ENCODE results near the gene GPR75.

DNA sequence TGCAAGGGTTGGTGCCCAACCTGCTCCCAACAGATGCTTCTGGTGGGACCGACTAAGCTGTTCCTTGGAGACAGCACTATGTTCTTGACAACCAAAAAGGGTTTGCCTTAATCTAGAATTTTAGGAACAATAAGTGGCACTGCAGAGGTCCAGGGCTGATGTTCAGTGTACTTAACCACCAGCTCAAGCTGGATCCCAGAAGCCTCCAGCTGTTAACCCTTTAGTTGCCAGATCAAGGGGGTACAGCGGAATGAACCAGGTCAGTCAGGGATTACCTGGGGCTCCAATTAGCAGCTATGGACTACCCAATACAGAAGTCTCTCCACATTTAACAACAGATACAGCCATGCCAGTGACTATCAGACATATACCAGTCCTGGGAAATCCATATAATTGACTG lies 3.5 kb downstream of the GPR75 start:
- TF ChIP-seq ZNF234 (CRISPR knock-in tag; conservative IDR thresholded peaks at IDR 0.05): no peak
- TF ChIP-seq, protein P1, sequence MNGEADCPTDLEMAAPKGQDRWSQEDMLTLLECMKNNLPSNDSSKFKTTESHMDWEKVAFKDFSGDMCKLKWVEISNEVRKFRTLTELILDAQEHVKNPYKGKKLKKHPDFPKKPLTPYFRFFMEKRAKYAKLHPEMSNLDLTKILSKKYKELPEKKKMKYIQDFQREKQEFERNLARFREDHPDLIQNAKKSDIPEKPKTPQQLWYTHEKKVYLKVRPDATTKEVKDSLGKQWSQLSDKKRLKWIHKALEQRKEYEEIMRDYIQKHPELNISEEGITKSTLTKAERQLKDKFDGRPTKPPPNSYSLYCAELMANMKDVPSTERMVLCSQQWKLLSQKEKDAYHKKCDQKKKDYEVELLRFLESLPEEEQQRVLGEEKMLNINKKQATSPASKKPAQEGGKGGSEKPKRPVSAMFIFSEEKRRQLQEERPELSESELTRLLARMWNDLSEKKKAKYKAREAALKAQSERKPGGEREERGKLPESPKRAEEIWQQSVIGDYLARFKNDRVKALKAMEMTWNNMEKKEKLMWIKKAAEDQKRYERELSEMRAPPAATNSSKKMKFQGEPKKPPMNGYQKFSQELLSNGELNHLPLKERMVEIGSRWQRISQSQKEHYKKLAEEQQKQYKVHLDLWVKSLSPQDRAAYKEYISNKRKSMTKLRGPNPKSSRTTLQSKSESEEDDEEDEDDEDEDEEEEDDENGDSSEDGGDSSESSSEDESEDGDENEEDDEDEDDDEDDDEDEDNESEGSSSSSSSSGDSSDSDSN (CRISPR knock-in tag; IDR thresholded peaks at IDR 0.05): no peak
- TF ChIP-seq, protein P2, sequence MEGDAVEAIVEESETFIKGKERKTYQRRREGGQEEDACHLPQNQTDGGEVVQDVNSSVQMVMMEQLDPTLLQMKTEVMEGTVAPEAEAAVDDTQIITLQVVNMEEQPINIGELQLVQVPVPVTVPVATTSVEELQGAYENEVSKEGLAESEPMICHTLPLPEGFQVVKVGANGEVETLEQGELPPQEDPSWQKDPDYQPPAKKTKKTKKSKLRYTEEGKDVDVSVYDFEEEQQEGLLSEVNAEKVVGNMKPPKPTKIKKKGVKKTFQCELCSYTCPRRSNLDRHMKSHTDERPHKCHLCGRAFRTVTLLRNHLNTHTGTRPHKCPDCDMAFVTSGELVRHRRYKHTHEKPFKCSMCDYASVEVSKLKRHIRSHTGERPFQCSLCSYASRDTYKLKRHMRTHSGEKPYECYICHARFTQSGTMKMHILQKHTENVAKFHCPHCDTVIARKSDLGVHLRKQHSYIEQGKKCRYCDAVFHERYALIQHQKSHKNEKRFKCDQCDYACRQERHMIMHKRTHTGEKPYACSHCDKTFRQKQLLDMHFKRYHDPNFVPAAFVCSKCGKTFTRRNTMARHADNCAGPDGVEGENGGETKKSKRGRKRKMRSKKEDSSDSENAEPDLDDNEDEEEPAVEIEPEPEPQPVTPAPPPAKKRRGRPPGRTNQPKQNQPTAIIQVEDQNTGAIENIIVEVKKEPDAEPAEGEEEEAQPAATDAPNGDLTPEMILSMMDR (CRISPR knock-in tag; IDR thresholded peaks at IDR 0.05): no peak
- TF ChIP-seq POLR2A (IDR thresholded peaks at IDR 0.05; ENCODE audit: insufficient read depth in 1 of 2, low read depth in 2 of 2, low read length in 2 of 2): no peak
- no peak for TF ChIP-seq FIP1L1 (IDR thresholded peaks at IDR 0.05; ENCODE audit: borderline replicate concordance, insufficient read depth, low read depth, low read length)
- no peak for TF ChIP-seq RNF2 (conservative IDR thresholded peaks at IDR 0.05; ENCODE audit: low read depth)
- no peak for TF ChIP-seq MTF1 (CRISPR knock-in tag; IDR thresholded peaks at IDR 0.05)
